ENCODE measurements around the gene CKAP5.

CKAP5 gene

GRCh38 chr11:46698597-46698996 is 147.5 kb downstream of the CKAP5 start:
- DNase-seq (ENCODE audit: low spot score): no peak

GRCh38 chr11:46697723-46698122 is 148.4 kb downstream of the CKAP5 start:
- no peak for DNase-seq (ENCODE audit: low spot score)

- DNase-seq (ENCODE audit: low spot score): no peak
Observed at GRCh38 chr11:46697303-46697702, 148.8 kb downstream of the CKAP5 start.

GRCh38 chr11:46696212-46696558 is 149.9 kb downstream of the CKAP5 start:
- no peak for DNase-seq (ENCODE audit: low spot score)

- no peak for DNase-seq (ENCODE audit: low spot score)
Observed at GRCh38 chr11:46695345-46696211, 150.5 kb downstream of the CKAP5 start.

GRCh38 chr11:46694607-46695006 is 151.5 kb downstream of the CKAP5 start:
- no peak for DNase-seq (ENCODE audit: low spot score)

- no peak for DNase-seq (ENCODE audit: low spot score)
Observed at GRCh38 chr11:46694072-46694471, 152.0 kb downstream of the CKAP5 start.

GRCh38 chr11:46693597-46694012 is 152.5 kb downstream of the CKAP5 start:
- no peak for DNase-seq (ENCODE audit: low spot score)
